ENCODE measurements around the gene RFTN1. TPM values are rescaled to one million over a fixed set of nuclear protein-coding genes. Genes with fewer than 3 reads are reported as not detected.

RFTN1 gene
- total and polyA plus RNA-seq, 2 experiments from 2014 or later: 3.3 to 7.2 TPM

GRCh38 chr3:16487511-16488175 is 25.9 kb downstream of the RFTN1 start:
- H3K9me2 ChIP-seq (ENCODE audit: insufficient read depth): peaks cover 11% of the 10 kb centered on the region; the same call in 1 of the 2 replicates
- Mint-ChIP-seq H3K9me3 (peaks cover 12% of the 10 kb centered on the region), H3K27ac (no peak overlapping the region), H3K36me3 (ENCODE audit: low read depth) (peaks cover 12% of the 10 kb centered on the region), H3K27me3 (ENCODE audit: insufficient read depth, low read depth, poor library complexity) (peaks cover 8% of the 10 kb centered on the region), H3K4me1 (peaks cover 17% of the 10 kb centered on the region), H3K4me3 (no peak overlapping the region)
- TF ChIP-seq NANOG (IDR thresholded peaks at IDR 0.05; ENCODE audit: borderline replicate concordance) (no peak), REST (IDR thresholded peaks at IDR 0.05; ENCODE audit: unreplicated experiment) (no peak), ZNF331 (CRISPR knock-in tag; IDR thresholded peaks at IDR 0.05; ENCODE audit: low read depth) (no peak), JUNB (IDR thresholded peaks at IDR 0.05; ENCODE audit: unreplicated experiment) (no peak), EZH2 (IDR thresholded peaks at IDR 0.05; ENCODE audit: low read depth, unreplicated experiment) (no peak), ETS1 (IDR thresholded peaks at IDR 0.05) (no peak), ZNF114 (CRISPR knock-in tag; IDR thresholded peaks at IDR 0.05) (no peak), POLR2AphosphoS5 (IDR thresholded peaks at IDR 0.05; ENCODE audit: low read depth) (no peak), CREB1 (CRISPR knock-in tag; IDR thresholded peaks at IDR 0.05; ENCODE audit: low read depth) (no peak), CTCF (conservative IDR thresholded peaks at IDR 0.05; ENCODE audit: low read depth in 2 of 2) (no peak), EZH2phosphoT487 (IDR thresholded peaks at IDR 0.05; ENCODE audit: unreplicated experiment) (no peak), STAT1 (IDR thresholded peaks at IDR 0.05; ENCODE audit: unreplicated experiment) (no peak), ZNF462 (CRISPR knock-in tag; IDR thresholded peaks at IDR 0.05) (no peak)
- H3K4me3 ChIP-seq: no peak overlapping the region
- H3F3A ChIP-seq (replicated peaks; ENCODE audit: low read depth): no peaks in the 10 kb centered on the region
- no peaks in the 10 kb centered on the region for H3K79me2 ChIP-seq (replicated peaks; ENCODE audit: insufficient read depth)
- no peaks in the 10 kb centered on the region for H3K27me3 ChIP-seq (ENCODE audit: insufficient read depth)
- no peak for ATAC-seq
- H3K4me2 ChIP-seq: no peak overlapping the region
- H3K36me3 ChIP-seq (ENCODE audit: insufficient read depth): peaks cover 3% of the 10 kb centered on the region; the same call in 1 of the 2 replicates
- no peaks in the 10 kb centered on the region for H4K20me1 ChIP-seq (replicated peaks; ENCODE audit: insufficient read depth)
- peaks cover 12% of the 10 kb centered on the region; the same call in 1 of the 2 replicates for H3K4me1 ChIP-seq (ENCODE audit: insufficient read depth)
- H3K27ac ChIP-seq (ENCODE audit: low read depth): no peak overlapping the region
- H2AFZ ChIP-seq: no peak overlapping the region
- no peak for DNase-seq (ENCODE audit: low spot score)

Data from GM23338 (cell line).